ENCODE results near the gene RAE1.

The RAE1 gene

GRCh38 chr20:57388953-57389694 is 38.1 kb downstream of the RAE1 start:
- DNase-seq (ENCODE audit: low read depth) = peak; percentile 71

GRCh38 chr20:57389695-57390603 is 38.9 kb downstream of the RAE1 start:
- no peak for DNase-seq (ENCODE audit: low read depth)

- peak; percentile 53 for DNase-seq (ENCODE audit: low read depth)
Observed at GRCh38 chr20:57390604-57391438, 39.8 kb downstream of the RAE1 start, which contains the start of gene RBM38. RBM38 (plus strand) TSS chr20:57391396; CDS start chr20:57391582, 186 bp downstream.

- no peak for DNase-seq (ENCODE audit: low read depth)
Observed at GRCh38 chr20:57391439-57392301, 40.6 kb downstream of the RAE1 start.

GRCh38 chr20:57392512-57393271 is 41.6 kb downstream of the RAE1 start:
- DNase-seq (ENCODE audit: low read depth) = no peak

GRCh38 chr20:57393321-57394120 is 42.5 kb downstream of the RAE1 start:
- no peak for DNase-seq (ENCODE audit: low read depth)

- DNase-seq (ENCODE audit: low read depth) = no peak
Observed at GRCh38 chr20:57394121-57395082, 43.3 kb downstream of the RAE1 start.

- peak; percentile 43 for DNase-seq (ENCODE audit: low read depth)
Observed at GRCh38 chr20:57395111-57395966, 44.3 kb downstream of the RAE1 start.

GRCh38 chr20:57396212-57396983 is 45.3 kb downstream of the RAE1 start:
- no peak for DNase-seq (ENCODE audit: low read depth)

- DNase-seq (ENCODE audit: low read depth) = no peak
Observed at GRCh38 chr20:57396984-57397692, 46.1 kb downstream of the RAE1 start.

GRCh38 chr20:57397693-57398108 is 46.6 kb downstream of the RAE1 start:
- DNase-seq (ENCODE audit: low read depth) = no peak

- DNase-seq (ENCODE audit: low read depth) = no peak
Observed at GRCh38 chr20:57398231-57398821, 47.3 kb downstream of the RAE1 start.

GRCh38 chr20:57398901-57399535 is 48.0 kb downstream of the RAE1 start:
- DNase-seq (ENCODE audit: low read depth) = no peak

GRCh38 chr20:57399587-57400155 is 48.6 kb downstream of the RAE1 start:
- DNase-seq (ENCODE audit: low read depth) = no peak
